Endothelial cell of umbilical vein (primary cell): ENCODE data around the gene CEBPA. TPM values are rescaled to one million over a fixed set of nuclear protein-coding genes. Genes with fewer than 3 reads are reported as not detected.

ENCODE experiments used
- BruUV-seq: library from RNA; stranded (reverse); fragments of 400-500 nt; replicated peaks from 2 replicates; lab custom pipeline; 2021; lab: Mats Ljungman, UMichigan
- CTCF ChIA-PET: fragments of 300-600, 350-600 bp; sonication (Branson Sonifier 250); formaldehyde crosslinking; loops from one replicate; lab custom pipeline; 2021; ENCODE audit warnings: antibody characterized with exemption, inconsistent platforms; lab: Charles Lee
- POLR2A ChIA-PET: fragments of 300-600, 350-600 bp; sonication (Branson Sonifier 250); formaldehyde crosslinking; loops from one replicate; lab custom pipeline; 2021; ENCODE audit warnings: antibody characterized with exemption, inconsistent platforms; lab: Charles Lee
- DNase-seq: peaks from one replicate; pipeline ENCODE4 v3.0.0-alpha.2; 2011; ENCODE audit warnings: low read depth, low spot score
- FAIRE-seq: peaks from 2 replicates; lab custom pipeline; 2011; peaks lifted over from hg19 to GRCh38; lab: Jason Lieb, UNC
- H2AFZ ChIP-seq: 2 replicates; pipeline ENCODE4 v1.6.0; 2012; ENCODE audit warnings: low read depth, low read length, control low read depth, inconsistent platforms
- H3K27ac ChIP-seq: 2 replicates; pipeline ENCODE4 v1.5.1; 2011; ENCODE audit warnings: low read depth, mild to moderate bottlenecking, control low read depth, low read length, moderate library complexity; ENCODE audit not compliant: insufficient read depth
- H3K27me3 ChIP-seq, 2 experiments: 2 replicates each; pipeline versions ENCODE4 v1.6.0 to v1.6.1; 2011; ENCODE audit warnings: low read length in 2 of 2, mixed read lengths in 1 of 2; ENCODE audit not compliant: control insufficient read depth in 2 of 2, insufficient read depth in 2 of 2
- H3K36me3 ChIP-seq, 2 experiments: 2 replicates in 1 of 2; 3 replicates in 1 of 2; pipeline ENCODE4 v1.5.1; 2011; ENCODE audit warnings: low read length in 2 of 2, mild to moderate bottlenecking in 1 of 2, moderate library complexity in 1 of 2; ENCODE audit not compliant: control insufficient read depth in 2 of 2, insufficient read depth in 2 of 2; ENCODE audit errors: extremely low read depth in 1 of 2
- H3K4me1 ChIP-seq: 3 replicates; pipeline ENCODE4 v1.5.1; 2011; ENCODE audit warnings: mild to moderate bottlenecking, low read length; ENCODE audit not compliant: control insufficient read depth, insufficient read depth; ENCODE audit errors: extremely low read depth
- H3K4me2 ChIP-seq: 2 replicates; pipeline ENCODE4 v1.6.1; 2011; ENCODE audit warnings: low read length, control low read depth, mixed read lengths; ENCODE audit not compliant: insufficient read depth
- H3K4me3 ChIP-seq, 3 experiments: fragments of 200-600 bp in 1 of 3; sonication (generic), shearing (Covaris generic) in 1 of 3; replicated peaks in 1 of 3; 2 replicates each; pipeline ENCODE4 v1.5.1; 2011 to 2016; ENCODE audit warnings: control low read depth in 3 of 3, low read length in 3 of 3, mild to moderate bottlenecking in 2 of 3, inconsistent platforms in 1 of 3, low read depth in 1 of 3, moderate library complexity in 1 of 3; ENCODE audit not compliant: insufficient read depth in 1 of 3
- H3K79me2 ChIP-seq: 2 replicates; pipeline ENCODE4 v1.6.0; 2012; ENCODE audit warnings: low read length, inconsistent platforms; ENCODE audit not compliant: control insufficient read depth, insufficient read depth
- H3K9ac ChIP-seq: replicated peaks from 2 replicates; pipeline ENCODE3; 2011; ENCODE audit warnings: low read length, control low read depth; ENCODE audit not compliant: insufficient read depth; ENCODE audit errors: extremely low read depth
- H3K9me1 ChIP-seq: replicated peaks from 3 replicates; pipeline ENCODE4 v1.6.0; 2011; ENCODE audit warnings: mild to moderate bottlenecking, low read length; ENCODE audit not compliant: control insufficient read depth, insufficient read depth; ENCODE audit errors: extremely low read depth
- H3K9me3 ChIP-seq: replicated peaks from 2 replicates; pipeline ENCODE4 v1.5.1; 2012; ENCODE audit warnings: low read length, inconsistent platforms; ENCODE audit not compliant: control insufficient read depth, insufficient read depth
- H4K20me1 ChIP-seq: replicated peaks from 2 replicates; pipeline ENCODE3; 2011; ENCODE audit warnings: mild to moderate bottlenecking, low read length; ENCODE audit not compliant: control insufficient read depth, insufficient read depth; ENCODE audit errors: extremely low read depth
- EZH2 ChIP-seq: IDR thresholded peaks from 2 replicates; pipeline ENCODE4 v1.6.1; 2012; ENCODE audit warnings: borderline replicate concordance, low read depth, mild to moderate bottlenecking, moderate library complexity, low read length, inconsistent platforms; ENCODE audit not compliant: severe bottlenecking
- FOS ChIP-seq: IDR thresholded peaks from 2 replicates; pipeline ENCODE4 v1.6.1; 2011; ENCODE audit warnings: mild to moderate bottlenecking, low read length, moderate library complexity, borderline replicate concordance; ENCODE audit not compliant: insufficient read depth
- GATA2 ChIP-seq: IDR thresholded peaks from 2 replicates; pipeline ENCODE4 v1.7.0; 2011; ENCODE audit warnings: low read depth, mild to moderate bottlenecking, moderate library complexity, mixed read lengths, low read length; ENCODE audit not compliant: insufficient read length, insufficient read depth
- JUN ChIP-seq: IDR thresholded peaks from 2 replicates; pipeline ENCODE4 v1.6.1; 2011; ENCODE audit warnings: borderline replicate concordance, low read depth; ENCODE audit not compliant: insufficient read length, insufficient read depth
- MAX ChIP-seq: IDR thresholded peaks from 2 replicates; pipeline ENCODE4 v1.6.1; 2011; ENCODE audit not compliant: insufficient read depth, insufficient read length
- MYC ChIP-seq: IDR thresholded peaks from one replicate; pipeline ENCODE4 v1.6.1; 2011; ENCODE audit warnings: mild to moderate bottlenecking, low read depth, low read length
- POLR2A ChIP-seq: IDR thresholded peaks from 2 replicates; pipeline ENCODE4 v1.6.1; 2012; ENCODE audit warnings: low read depth, mild to moderate bottlenecking, control low read depth, low read length
- POLR2AphosphoS5 ChIP-seq: IDR thresholded peaks from 2 replicates; pipeline ENCODE4 v1.6.1; 2012; ENCODE audit warnings: low read depth, mild to moderate bottlenecking, control low read depth, low read length, moderate library complexity; ENCODE audit not compliant: insufficient read depth
- dilution Hi-C: fragments of 300-500 bp; cut with MboI; formaldehyde crosslinking; loops from one replicate; pipeline ENCODE4 v1.15.0; 2019; ENCODE audit warnings: low sequenced_read_pairs; ENCODE audit not compliant: extremely low pct_ligation_motif_present
- intact Hi-C: fragments of 100-400 bp; cut with micrococcal nuclease; formaldehyde crosslinking; loops from one replicate; pipeline ENCODE4 v1.10.0; 2022
- polyA plus RNA-seq, 4 experiments: library from polyadenylated mRNA; depleted of rRNA in 3 of 4; stranded (reverse) in 3 of 4; unstranded in 1 of 4; fragments of >200 nt; gene quantifications; 2 replicates each; pipeline versions ENCODE4 v1.2.1 to v1.2.3, GENCODE V29; 2011 to 2012; ENCODE audit warnings: missing spikeins in 1 of 4
- total RNA-seq: library from RNA; stranded (reverse); gene quantifications from 2 replicates; pipeline ENCODE4 v1.2.3, GENCODE V29; 2021
- TF ChIP-seq, protein P1 (sequence below), 2 donors: IDR thresholded peaks; 1 replicate in 1 of 2; 2 replicates in 1 of 2; pipeline ENCODE4 v1.5.1; 2011; ENCODE audit warnings: low read length in 2 of 2, mild to moderate bottlenecking in 2 of 2, moderate library complexity in 2 of 2, control low read depth in 1 of 2, inconsistent platforms in 1 of 2, low read depth in 1 of 2; ENCODE audit not compliant: insufficient read depth in 1 of 2; ENCODE audit errors: extremely low read depth in 1 of 2

The CEBPA gene
- total and polyA plus RNA-seq, 2 donors (not counting 3 experiments of a cell fraction or from before 2014, with no cell fraction given) = 0.06 TPM; not detected in 1

GRCh38 chr19:33339016-33339984 lies 37.0 kb upstream of the CEBPA start:
- ChIA-PET POLR2A (no interaction called here), CTCF (no interaction called here)
- no peak overlapping the region for H3K9ac ChIP-seq
- no peak overlapping the region for H3K4me3 ChIP-seq
- no peak overlapping the region for H3K27ac ChIP-seq
- dilution Hi-C loops = no loop called here
- peaks cover 0 to 6% of the 10 kb centered on the region in 2 experiments for H3K27me3 ChIP-seq
- TF ChIP-seq, protein P1, sequence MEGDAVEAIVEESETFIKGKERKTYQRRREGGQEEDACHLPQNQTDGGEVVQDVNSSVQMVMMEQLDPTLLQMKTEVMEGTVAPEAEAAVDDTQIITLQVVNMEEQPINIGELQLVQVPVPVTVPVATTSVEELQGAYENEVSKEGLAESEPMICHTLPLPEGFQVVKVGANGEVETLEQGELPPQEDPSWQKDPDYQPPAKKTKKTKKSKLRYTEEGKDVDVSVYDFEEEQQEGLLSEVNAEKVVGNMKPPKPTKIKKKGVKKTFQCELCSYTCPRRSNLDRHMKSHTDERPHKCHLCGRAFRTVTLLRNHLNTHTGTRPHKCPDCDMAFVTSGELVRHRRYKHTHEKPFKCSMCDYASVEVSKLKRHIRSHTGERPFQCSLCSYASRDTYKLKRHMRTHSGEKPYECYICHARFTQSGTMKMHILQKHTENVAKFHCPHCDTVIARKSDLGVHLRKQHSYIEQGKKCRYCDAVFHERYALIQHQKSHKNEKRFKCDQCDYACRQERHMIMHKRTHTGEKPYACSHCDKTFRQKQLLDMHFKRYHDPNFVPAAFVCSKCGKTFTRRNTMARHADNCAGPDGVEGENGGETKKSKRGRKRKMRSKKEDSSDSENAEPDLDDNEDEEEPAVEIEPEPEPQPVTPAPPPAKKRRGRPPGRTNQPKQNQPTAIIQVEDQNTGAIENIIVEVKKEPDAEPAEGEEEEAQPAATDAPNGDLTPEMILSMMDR (IDR thresholded peaks at IDR 0.05; ENCODE audit: extremely low read depth in 1 of 2, insufficient read depth in 1 of 2, low read depth in 1 of 2, low read length in 2 of 2) = no peak
- TF ChIP-seq MYC = no peak
- no peak for TF ChIP-seq JUN
- H3K9me3 ChIP-seq = no peaks in the 10 kb centered on the region
- H4K20me1 ChIP-seq = no peaks in the 10 kb centered on the region
- intact Hi-C loops = no loop called here
- H3K79me2 ChIP-seq = no peaks in the 10 kb centered on the region
- no peaks in the 10 kb centered on the region for H3K36me3 ChIP-seq
- DNase-seq (no peak), FAIRE-seq (no peak)
- no peaks in the 10 kb centered on the region for H3K9me1 ChIP-seq
- BruUV-seq = no TSS peak
- H2AFZ ChIP-seq = no peak overlapping the region
- H3K4me1 ChIP-seq = no peaks in the 10 kb centered on the region
- H3K4me2 ChIP-seq = no peak overlapping the region

- Histone ChIP-seq H3K4me1 (no peaks in the 10 kb centered on the region), H2AFZ (no peak overlapping the region), H3K27me3 (peaks cover 0 to 2% of the 10 kb centered on the region in 2 experiments), H3K9ac (no peak overlapping the region), H3K9me1 (no peaks in the 10 kb centered on the region), H3K9me3 (no peaks in the 10 kb centered on the region), H4K20me1 (no peaks in the 10 kb centered on the region), H3K4me2 (no peak overlapping the region), H3K27ac (no peak overlapping the region), H3K36me3 (no peaks in the 10 kb centered on the region), H3K79me2 (no peaks in the 10 kb centered on the region), H3K4me3 (no peak overlapping the region)
- DNase-seq (no peak), FAIRE-seq (no peak)
- CTCF ChIA-PET = interaction anchor here (1.5 kb wide), 1 partner anchor 33 kb away, joined by 3 read pairs; the partner anchor contains the start of gene CEBPA
- dilution Hi-C loops = no loop called here
- POLR2A ChIA-PET = no interaction called here
- BruUV-seq = no TSS peak
- TF ChIP-seq POLR2AphosphoS5 (no peak), GATA2 (no peak), EZH2 (no peak), JUN (no peak), MYC (no peak), POLR2A (no peak), FOS (no peak), MAX (no peak)
- TF ChIP-seq, protein P1 (IDR thresholded peaks at IDR 0.05; ENCODE audit: extremely low read depth in 1 of 2, insufficient read depth in 1 of 2, low read depth in 1 of 2, low read length in 2 of 2) = no peak
- intact Hi-C loops = no loop called here
These were observed 33.1 kb upstream of the CEBPA start for GRCh38 chr19:33335446-33335845.
